NCI-H510A treated with DMSO at 0.1 percent for 48 hours (cell line): Measurements from ENCODE around the gene ENTR1.
"Not testable (repeated sequence)": the region's sequence is repeated elsewhere in the genome, so short reads cannot be mapped to it uniquely, and the experiment has no call there.

Experiments
- DNase-seq: peaks from one replicate; lab custom pipeline; 2025; lab: John Stamatoyannopoulos, UW

Gene ENTR1

GRCh38 chr9:136438548-136439480 is 28.4 kb upstream of the ENTR1 start:
- no peak for DNase-seq

GRCh38 chr9:136437839-136438547 is 27.6 kb upstream of the ENTR1 start:
- no peak for DNase-seq

- DNase-seq: no peak
These were observed 27.0 kb upstream of the ENTR1 start for GRCh38 chr9:136437430-136437829.

GRCh38 chr9:136436055-136436634 is 25.7 kb upstream of the ENTR1 start:
- DNase-seq: no peak

GRCh38 chr9:136434580-136435169 is 24.3 kb upstream of the ENTR1 start:
- no peak for DNase-seq

- no peak for DNase-seq
These were observed 23.6 kb upstream of the ENTR1 start for GRCh38 chr9:136433849-136434579.

GRCh38 chr9:136433043-136433715 is 22.8 kb upstream of the ENTR1 start:
- no peak for DNase-seq

- DNase-seq: no peak
These were observed 22.2 kb upstream of the ENTR1 start for GRCh38 chr9:136432591-136432990.

- no peak for DNase-seq
These were observed 21.5 kb upstream of the ENTR1 start for GRCh38 chr9:136431782-136432350.

GRCh38 chr9:136430588-136431234 is 20.3 kb upstream of the ENTR1 start:
- no peak for DNase-seq

- no peak for DNase-seq
These were observed 19.5 kb upstream of the ENTR1 start for GRCh38 chr9:136429683-136430491.

- no peak for DNase-seq
These were observed 18.7 kb upstream of the ENTR1 start for GRCh38 chr9:136429075-136429628.

- DNase-seq: no peak
These were observed 16.4 kb upstream of the ENTR1 start for GRCh38 chr9:136426787-136427186.

GRCh38 chr9:136425367-136425766 is 15.0 kb upstream of the ENTR1 start:
- DNase-seq: not testable (repeated sequence)

GRCh38 chr9:136424750-136425362 is 14.4 kb upstream of the ENTR1 start:
- DNase-seq: no peak

GRCh38 chr9:136423432-136424146 is 13.2 kb upstream of the ENTR1 start:
- DNase-seq: no peak

- DNase-seq: no peak
These were observed 12.5 kb upstream of the ENTR1 start for GRCh38 chr9:136422876-136423275.

GRCh38 chr9:136421791-136422190 is 11.4 kb upstream of the ENTR1 start:
- no peak for DNase-seq
